HepG2 (cell line): ENCODE measurements around the gene STOML2.

Experiments used
- CBX5 ChIP-seq: sonication (generic); formaldehyde crosslinking; IDR thresholded peaks from 2 replicates; pipeline ENCODE4 v1.4.0; 2020; ENCODE audit warnings: missing genetic modification reagents, borderline replicate concordance
- CCDC6 ChIP-seq: sonication (generic); formaldehyde crosslinking; IDR thresholded peaks from 2 replicates; pipeline ENCODE4 v1.8.1; 2022; ENCODE audit warnings: mild to moderate bottlenecking, missing genetic modification reagents, moderate library complexity
- NFE2L1 ChIP-seq: sonication (generic); formaldehyde crosslinking; IDR thresholded peaks from 2 replicates; pipeline ENCODE4 v1.4.0; 2020; ENCODE audit warnings: missing genetic modification reagents, mild to moderate bottlenecking, borderline replicate concordance
- ZNF207 ChIP-seq: fragments of 450-650 bp; IDR thresholded peaks from 2 replicates; pipeline ENCODE4 v1.6.1; 2016; ENCODE audit warnings: antibody characterized with exemption, borderline replicate concordance
- ZNF547 ChIP-seq: sonication (generic); formaldehyde crosslinking; IDR thresholded peaks from 2 replicates; pipeline ENCODE4 v1.5.1; 2020; ENCODE audit warnings: mild to moderate bottlenecking, missing genetic modification reagents
- TF ChIP-seq, protein P1 (sequence below): sonication (generic); formaldehyde crosslinking; IDR thresholded peaks from 2 replicates; pipeline ENCODE4 v1.5.0; 2020; ENCODE audit warnings: mild to moderate bottlenecking, missing genetic modification reagents, moderate library complexity
- TF ChIP-seq, protein P2 (sequence below): IDR thresholded peaks from 2 replicates; pipeline ENCODE4 v1.6.1; 2012; ENCODE audit warnings: inconsistent platforms
- TF ChIP-seq, protein P3 (sequence below): sonication (generic); formaldehyde crosslinking; IDR thresholded peaks from 2 replicates; pipeline ENCODE4 v1.4.0; 2020; ENCODE audit warnings: low read depth, missing genetic modification reagents
- TF ChIP-seq, protein P4 (sequence below): IDR thresholded peaks from 2 replicates; pipeline ENCODE4 v1.6.1; 2012; ENCODE audit warnings: low read length, improper control_type of control experiment
- TF ChIP-seq, protein P5 (sequence below): IDR thresholded peaks from 2 replicates; pipeline ENCODE4 v1.6.1; 2016

DNA sequence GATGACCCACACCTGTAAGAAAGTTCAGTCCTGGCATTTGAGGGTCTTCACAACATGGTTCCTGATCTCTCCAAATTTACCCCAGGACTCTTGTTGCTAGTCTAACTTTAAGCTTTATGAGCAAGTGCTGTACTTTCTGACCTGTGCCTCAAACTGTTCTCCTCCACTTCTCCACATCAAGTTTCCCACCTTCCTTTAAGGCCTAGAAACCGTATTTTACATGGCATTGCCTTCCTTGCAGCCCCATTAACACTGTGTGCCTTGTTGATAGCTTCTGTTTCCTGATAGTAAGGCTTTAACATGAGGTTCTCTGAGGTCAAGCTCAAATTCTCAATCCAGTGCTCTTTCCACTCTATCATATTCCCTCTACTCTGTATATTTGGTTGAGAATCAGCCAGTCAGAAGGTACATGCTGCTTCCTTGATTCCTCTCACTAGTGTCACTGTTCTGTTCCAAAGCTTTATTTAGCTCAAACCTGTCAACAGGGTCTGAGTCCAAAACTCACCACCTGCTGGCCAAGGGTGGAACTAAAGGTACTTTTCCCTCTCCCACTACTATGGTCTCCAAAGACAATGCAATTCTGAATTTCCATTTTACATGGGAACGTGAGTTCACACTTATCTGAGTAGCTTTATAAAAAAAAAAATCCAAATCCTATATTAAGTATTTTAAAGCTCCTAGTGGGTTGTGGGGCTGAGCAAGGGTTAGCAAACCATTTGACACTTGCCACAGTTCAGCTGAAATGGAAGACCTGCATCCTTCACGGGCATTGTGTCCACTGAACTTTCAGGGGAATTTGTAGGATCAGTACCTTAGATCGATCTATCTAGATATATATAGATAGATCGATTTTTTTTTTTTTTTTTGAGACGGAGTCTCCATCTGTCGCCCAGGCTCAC is 51.6 kb downstream of the STOML2 start:
- TF ChIP-seq, protein P1, sequence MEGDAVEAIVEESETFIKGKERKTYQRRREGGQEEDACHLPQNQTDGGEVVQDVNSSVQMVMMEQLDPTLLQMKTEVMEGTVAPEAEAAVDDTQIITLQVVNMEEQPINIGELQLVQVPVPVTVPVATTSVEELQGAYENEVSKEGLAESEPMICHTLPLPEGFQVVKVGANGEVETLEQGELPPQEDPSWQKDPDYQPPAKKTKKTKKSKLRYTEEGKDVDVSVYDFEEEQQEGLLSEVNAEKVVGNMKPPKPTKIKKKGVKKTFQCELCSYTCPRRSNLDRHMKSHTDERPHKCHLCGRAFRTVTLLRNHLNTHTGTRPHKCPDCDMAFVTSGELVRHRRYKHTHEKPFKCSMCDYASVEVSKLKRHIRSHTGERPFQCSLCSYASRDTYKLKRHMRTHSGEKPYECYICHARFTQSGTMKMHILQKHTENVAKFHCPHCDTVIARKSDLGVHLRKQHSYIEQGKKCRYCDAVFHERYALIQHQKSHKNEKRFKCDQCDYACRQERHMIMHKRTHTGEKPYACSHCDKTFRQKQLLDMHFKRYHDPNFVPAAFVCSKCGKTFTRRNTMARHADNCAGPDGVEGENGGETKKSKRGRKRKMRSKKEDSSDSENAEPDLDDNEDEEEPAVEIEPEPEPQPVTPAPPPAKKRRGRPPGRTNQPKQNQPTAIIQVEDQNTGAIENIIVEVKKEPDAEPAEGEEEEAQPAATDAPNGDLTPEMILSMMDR (CRISPR knock-in tag): peak; percentile 73
- TF ChIP-seq CBX5 (CRISPR knock-in tag): no peak
- TF ChIP-seq, protein P2, sequence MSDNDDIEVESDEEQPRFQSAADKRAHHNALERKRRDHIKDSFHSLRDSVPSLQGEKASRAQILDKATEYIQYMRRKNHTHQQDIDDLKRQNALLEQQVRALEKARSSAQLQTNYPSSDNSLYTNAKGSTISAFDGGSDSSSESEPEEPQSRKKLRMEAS: no peak
- TF ChIP-seq, protein P3, sequence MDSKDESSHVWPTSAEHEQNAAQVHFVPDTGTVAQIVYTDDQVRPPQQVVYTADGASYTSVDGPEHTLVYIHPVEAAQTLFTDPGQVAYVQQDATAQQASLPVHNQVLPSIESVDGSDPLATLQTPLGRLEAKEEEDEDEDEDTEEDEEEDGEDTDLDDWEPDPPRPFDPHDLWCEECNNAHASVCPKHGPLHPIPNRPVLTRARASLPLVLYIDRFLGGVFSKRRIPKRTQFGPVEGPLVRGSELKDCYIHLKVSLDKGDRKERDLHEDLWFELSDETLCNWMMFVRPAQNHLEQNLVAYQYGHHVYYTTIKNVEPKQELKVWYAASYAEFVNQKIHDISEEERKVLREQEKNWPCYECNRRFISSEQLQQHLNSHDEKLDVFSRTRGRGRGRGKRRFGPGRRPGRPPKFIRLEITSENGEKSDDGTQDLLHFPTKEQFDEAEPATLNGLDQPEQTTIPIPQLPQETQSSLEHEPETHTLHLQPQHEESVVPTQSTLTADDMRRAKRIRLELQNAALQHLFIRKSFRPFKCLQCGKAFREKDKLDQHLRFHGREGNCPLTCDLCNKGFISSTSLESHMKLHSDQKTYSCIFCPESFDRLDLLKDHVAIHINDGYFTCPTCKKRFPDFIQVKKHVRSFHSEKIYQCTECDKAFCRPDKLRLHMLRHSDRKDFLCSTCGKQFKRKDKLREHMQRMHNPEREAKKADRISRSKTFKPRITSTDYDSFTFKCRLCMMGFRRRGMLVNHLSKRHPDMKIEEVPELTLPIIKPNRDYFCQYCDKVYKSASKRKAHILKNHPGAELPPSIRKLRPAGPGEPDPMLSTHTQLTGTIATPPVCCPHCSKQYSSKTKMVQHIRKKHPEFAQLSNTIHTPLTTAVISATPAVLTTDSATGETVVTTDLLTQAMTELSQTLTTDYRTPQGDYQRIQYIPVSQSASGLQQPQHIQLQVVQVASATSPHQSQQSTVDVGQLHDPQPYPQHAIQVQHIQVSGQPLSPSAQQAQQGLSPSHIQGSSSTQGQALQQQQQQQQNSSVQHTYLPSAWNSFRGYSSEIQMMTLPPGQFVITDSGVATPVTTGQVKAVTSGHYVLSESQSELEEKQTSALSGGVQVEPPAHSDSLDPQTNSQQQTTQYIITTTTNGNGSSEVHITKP (CRISPR knock-in tag): no peak
- TF ChIP-seq ZNF207: no peak
- no peak for TF ChIP-seq CCDC6 (CRISPR knock-in tag)
- TF ChIP-seq, protein P4, sequence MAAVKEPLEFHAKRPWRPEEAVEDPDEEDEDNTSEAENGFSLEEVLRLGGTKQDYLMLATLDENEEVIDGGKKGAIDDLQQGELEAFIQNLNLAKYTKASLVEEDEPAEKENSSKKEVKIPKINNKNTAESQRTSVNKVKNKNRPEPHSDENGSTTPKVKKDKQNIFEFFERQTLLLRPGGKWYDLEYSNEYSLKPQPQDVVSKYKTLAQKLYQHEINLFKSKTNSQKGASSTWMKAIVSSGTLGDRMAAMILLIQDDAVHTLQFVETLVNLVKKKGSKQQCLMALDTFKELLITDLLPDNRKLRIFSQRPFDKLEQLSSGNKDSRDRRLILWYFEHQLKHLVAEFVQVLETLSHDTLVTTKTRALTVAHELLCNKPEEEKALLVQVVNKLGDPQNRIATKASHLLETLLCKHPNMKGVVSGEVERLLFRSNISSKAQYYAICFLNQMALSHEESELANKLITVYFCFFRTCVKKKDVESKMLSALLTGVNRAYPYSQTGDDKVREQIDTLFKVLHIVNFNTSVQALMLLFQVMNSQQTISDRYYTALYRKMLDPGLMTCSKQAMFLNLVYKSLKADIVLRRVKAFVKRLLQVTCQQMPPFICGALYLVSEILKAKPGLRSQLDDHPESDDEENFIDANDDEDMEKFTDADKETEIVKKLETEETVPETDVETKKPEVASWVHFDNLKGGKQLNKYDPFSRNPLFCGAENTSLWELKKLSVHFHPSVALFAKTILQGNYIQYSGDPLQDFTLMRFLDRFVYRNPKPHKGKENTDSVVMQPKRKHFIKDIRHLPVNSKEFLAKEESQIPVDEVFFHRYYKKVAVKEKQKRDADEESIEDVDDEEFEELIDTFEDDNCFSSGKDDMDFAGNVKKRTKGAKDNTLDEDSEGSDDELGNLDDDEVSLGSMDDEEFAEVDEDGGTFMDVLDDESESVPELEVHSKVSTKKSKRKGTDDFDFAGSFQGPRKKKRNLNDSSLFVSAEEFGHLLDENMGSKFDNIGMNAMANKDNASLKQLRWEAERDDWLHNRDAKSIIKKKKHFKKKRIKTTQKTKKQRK: no peak
- no peak for TF ChIP-seq NFE2L1 (CRISPR knock-in tag)
- TF ChIP-seq, protein P5, sequence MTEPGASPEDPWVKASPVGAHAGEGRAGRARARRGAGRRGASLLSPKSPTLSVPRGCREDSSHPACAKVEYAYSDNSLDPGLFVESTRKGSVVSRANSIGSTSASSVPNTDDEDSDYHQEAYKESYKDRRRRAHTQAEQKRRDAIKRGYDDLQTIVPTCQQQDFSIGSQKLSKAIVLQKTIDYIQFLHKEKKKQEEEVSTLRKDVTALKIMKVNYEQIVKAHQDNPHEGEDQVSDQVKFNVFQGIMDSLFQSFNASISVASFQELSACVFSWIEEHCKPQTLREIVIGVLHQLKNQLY (CRISPR knock-in tag): no peak
- no peak for TF ChIP-seq ZNF547 (CRISPR knock-in tag)
